ENCODE measurements around the gene ST3GAL3. TPM values are rescaled to one million over a fixed set of nuclear protein-coding genes. Genes with fewer than 3 reads are reported as not detected.

Gene ST3GAL3
- total RNA-seq, 1 donor from 2014 or later = 16.5 TPM

- DNase-seq = no peak
- H3K9me3 Mint-ChIP-seq (ENCODE audit: unreplicated experiment) = no peaks in the 10 kb centered on the region
- no peaks in the 10 kb centered on the region for H3K4me1 Mint-ChIP-seq (ENCODE audit: low read depth, unreplicated experiment)
- no peak overlapping the region for H3K4me3 Mint-ChIP-seq (ENCODE audit: unreplicated experiment)
- no peaks in the 10 kb centered on the region for H3K27me3 Mint-ChIP-seq (ENCODE audit: unreplicated experiment)
- no peaks in the 10 kb centered on the region for H3K36me3 Mint-ChIP-seq (ENCODE audit: unreplicated experiment)
- H3K27ac Mint-ChIP-seq (ENCODE audit: unreplicated experiment) = no peak overlapping the region
- TF ChIP-seq CTCF (IDR thresholded peaks at IDR 0.05; ENCODE audit: partially characterized antibody, unreplicated experiment) = no peak
Measured at GRCh38 chr1:43750083-43750482, 42.7 kb downstream of the ST3GAL3 start.

GRCh38 chr1:43753422-43753821, 46.1 kb downstream of the ST3GAL3 start:
- H3K4me3 Mint-ChIP-seq (ENCODE audit: unreplicated experiment) = no peak overlapping the region
- no peaks in the 10 kb centered on the region for H3K4me1 Mint-ChIP-seq (ENCODE audit: low read depth, unreplicated experiment)
- H3K27me3 Mint-ChIP-seq (ENCODE audit: unreplicated experiment) = no peaks in the 10 kb centered on the region
- no peaks in the 10 kb centered on the region for H3K9me3 Mint-ChIP-seq (ENCODE audit: unreplicated experiment)
- no peak for TF ChIP-seq CTCF (IDR thresholded peaks at IDR 0.05; ENCODE audit: partially characterized antibody, unreplicated experiment)
- no peak overlapping the region for H3K27ac Mint-ChIP-seq (ENCODE audit: unreplicated experiment)
- no peak for DNase-seq
- H3K36me3 Mint-ChIP-seq (ENCODE audit: unreplicated experiment) = no peaks in the 10 kb centered on the region

- H3K27me3 Mint-ChIP-seq (ENCODE audit: unreplicated experiment) = no peaks in the 10 kb centered on the region
Measured at GRCh38 chr1:43754892-43755291, 47.6 kb downstream of the ST3GAL3 start.

GRCh38 chr1:43757343-43758053, 50.2 kb downstream of the ST3GAL3 start:
- TF ChIP-seq CTCF (IDR thresholded peaks at IDR 0.05; ENCODE audit: partially characterized antibody, unreplicated experiment) = no peak
- peaks cover 2% of the 10 kb centered on the region for H3K27me3 Mint-ChIP-seq (ENCODE audit: unreplicated experiment)
- H3K4me3 Mint-ChIP-seq (ENCODE audit: unreplicated experiment) = no peak overlapping the region
- H3K27ac Mint-ChIP-seq (ENCODE audit: unreplicated experiment) = no peak overlapping the region
- DNase-seq = no peak
- peaks cover 2% of the 10 kb centered on the region for H3K9me3 Mint-ChIP-seq (ENCODE audit: unreplicated experiment)
- H3K4me1 Mint-ChIP-seq (ENCODE audit: low read depth, unreplicated experiment) = no peaks in the 10 kb centered on the region
- H3K36me3 Mint-ChIP-seq (ENCODE audit: unreplicated experiment) = no peaks in the 10 kb centered on the region

More at GRCh38 chr1:43754892-43755291, 47.6 kb downstream of the ST3GAL3 start:
- Mint-ChIP-seq H3K4me1 (ENCODE audit: low read depth, unreplicated experiment) (no peaks in the 10 kb centered on the region), H3K36me3 (ENCODE audit: unreplicated experiment) (no peaks in the 10 kb centered on the region), H3K9me3 (ENCODE audit: unreplicated experiment) (peaks cover 2% of the 10 kb centered on the region), H3K27ac (ENCODE audit: unreplicated experiment) (no peak overlapping the region), H3K4me3 (ENCODE audit: unreplicated experiment) (no peak overlapping the region)
- TF ChIP-seq CTCF (IDR thresholded peaks at IDR 0.05; ENCODE audit: partially characterized antibody, unreplicated experiment) = no peak
- DNase-seq = no peak

GRCh38 chr1:43760745-43761317, 53.5 kb downstream of the ST3GAL3 start:
- DNase-seq = no peak
- H3K27me3 Mint-ChIP-seq (ENCODE audit: unreplicated experiment) = peaks cover 2% of the 10 kb centered on the region
- H3K9me3 Mint-ChIP-seq (ENCODE audit: unreplicated experiment) = peaks cover 2% of the 10 kb centered on the region
- no peak overlapping the region for H3K4me3 Mint-ChIP-seq (ENCODE audit: unreplicated experiment)
- TF ChIP-seq CTCF (IDR thresholded peaks at IDR 0.05; ENCODE audit: partially characterized antibody, unreplicated experiment) = no peak
- H3K36me3 Mint-ChIP-seq (ENCODE audit: unreplicated experiment) = no peaks in the 10 kb centered on the region
- H3K27ac Mint-ChIP-seq (ENCODE audit: unreplicated experiment) = no peak overlapping the region
- H3K4me1 Mint-ChIP-seq (ENCODE audit: low read depth, unreplicated experiment) = peaks cover 2% of the 10 kb centered on the region
